ENCODE measurements around the gene PAN3. TPM values are rescaled to one million over a fixed set of nuclear protein-coding genes. Genes with fewer than 3 reads are reported as not detected.

Gene PAN3
- total RNA-seq, 6 donors from 2014 or later = 30.2 to 69.1 (median 34.1) TPM

GRCh38 chr13:28204043-28204442 lies 65.7 kb downstream of the PAN3 start:
- no peak overlapping the region for H3K27ac ChIP-seq
- H3K4me1 ChIP-seq = no peaks in the 10 kb centered on the region
- H3K9me3 ChIP-seq = no peaks in the 10 kb centered on the region
- peaks cover 0 to 10% (median 0%) of the 10 kb centered on the region in 4 donors for H3K36me3 ChIP-seq
- ATAC-seq (ENCODE audit: low FRiP score in 2 of 2) = no peak
- TF ChIP-seq CTCF (IDR thresholded peaks at IDR 0.05) (no peak), EP300 (IDR thresholded peaks at IDR 0.05) (no peak), POLR2AphosphoS5 (IDR thresholded peaks at IDR 0.05) (no peak), POLR2A (IDR thresholded peaks at IDR 0.05) (no peak)
- no peaks in the 10 kb centered on the region for H3K27me3 ChIP-seq
- no peak overlapping the region for H3K4me3 ChIP-seq
- no peak for DNase-seq
- WGBS, 2 donors = 96 to 99% methylated on average over 5 of the region's 5 CpGs

GRCh38 chr13:28204690-28205443 lies 66.5 kb downstream of the PAN3 start:
- no peak for DNase-seq
- no peak for TF ChIP-seq EP300 (IDR thresholded peaks at IDR 0.05)
- no peaks in the 10 kb centered on the region for H3K4me1 ChIP-seq
- no peak overlapping the region for H3K27ac ChIP-seq
- H3K4me3 ChIP-seq = no peak overlapping the region
- 77 to 91% methylated on average over 5 of the region's 5 CpGs for WGBS, 2 donors
- no peaks in the 10 kb centered on the region for H3K27me3 ChIP-seq
- peaks cover 0 to 9% (median 0%) of the 10 kb centered on the region in 4 donors for H3K36me3 ChIP-seq
- no peak for ATAC-seq (ENCODE audit: low FRiP score in 2 of 2)
- H3K9me3 ChIP-seq = no peaks in the 10 kb centered on the region

GRCh38 chr13:28218679-28219078 lies 80.3 kb downstream of the PAN3 start:
- 82 to 84% methylated on average over 4 of the region's 4 CpGs for WGBS, 2 donors
- no peak overlapping the region for H3K4me3 ChIP-seq
- no peaks in the 10 kb centered on the region for H3K27me3 ChIP-seq
- TF ChIP-seq CTCF (IDR thresholded peaks at IDR 0.05) (no peak), POLR2AphosphoS5 (IDR thresholded peaks at IDR 0.05) (no peak), POLR2A (IDR thresholded peaks at IDR 0.05) (no peak), EP300 (IDR thresholded peaks at IDR 0.05) (no peak)
- H3K4me1 ChIP-seq = no peaks in the 10 kb centered on the region
- H3K9me3 ChIP-seq = no peaks in the 10 kb centered on the region
- no peak overlapping the region for H3K27ac ChIP-seq
- DNase-seq = no peak
- no peak for ATAC-seq (ENCODE audit: low FRiP score in 2 of 2)
- H3K36me3 ChIP-seq = peaks cover 0 to 11% (median 0%) of the 10 kb centered on the region in 4 donors

GRCh38 chr13:28219408-28220099 lies 81.2 kb downstream of the PAN3 start:
- Histone ChIP-seq H3K36me3 (peaks cover 0 to 11% (median 0%) of the 10 kb centered on the region in 4 donors), H3K4me1 (no peaks in the 10 kb centered on the region), H3K27ac (no peak overlapping the region), H3K27me3 (no peaks in the 10 kb centered on the region), H3K4me3 (no peak overlapping the region), H3K9me3 (no peaks in the 10 kb centered on the region)
- WGBS, 2 donors = 94 to 95% methylated on average over 4 of the region's 4 CpGs
- ATAC-seq (ENCODE audit: low FRiP score in 2 of 2) (no peak), DNase-seq (no peak)
- no peak for TF ChIP-seq POLR2A (IDR thresholded peaks at IDR 0.05)
- TF ChIP-seq POLR2AphosphoS5 (IDR thresholded peaks at IDR 0.05) = no peak
- TF ChIP-seq EP300 (IDR thresholded peaks at IDR 0.05) = no peak
- no peak for TF ChIP-seq CTCF (IDR thresholded peaks at IDR 0.05)

GRCh38 chr13:28220166-28220565 lies 81.8 kb downstream of the PAN3 start:
- ATAC-seq (ENCODE audit: low FRiP score in 2 of 2) = no peak
- Histone ChIP-seq H3K27ac (no peak overlapping the region), H3K9me3 (no peaks in the 10 kb centered on the region), H3K4me1 (no peaks in the 10 kb centered on the region), H3K36me3 (peaks cover 0 to 8% (median 0%) of the 10 kb centered on the region in 4 donors), H3K27me3 (no peaks in the 10 kb centered on the region), H3K4me3 (no peak overlapping the region)
- TF ChIP-seq CTCF (IDR thresholded peaks at IDR 0.05) (no peak), EP300 (IDR thresholded peaks at IDR 0.05) (no peak), POLR2AphosphoS5 (IDR thresholded peaks at IDR 0.05) (no peak), POLR2A (IDR thresholded peaks at IDR 0.05) (no peak)
- WGBS, 2 donors = 91 to 97% methylated on average over 4 of the region's 4 CpGs
- DNase-seq = no peak
